Panc1 (cell line): ENCODE data around the gene SLCO4C1.

Experiments used
- CTCF ChIP-seq: fragments of 450-650 bp; IDR thresholded peaks from 2 replicates; pipeline ENCODE4 v1.5.1; 2017; ENCODE audit warnings: mild to moderate bottlenecking
- POLR2AphosphoS5 ChIP-seq: IDR thresholded peaks from 2 replicates; pipeline ENCODE4 v1.6.1; 2012; ENCODE audit warnings: mild to moderate bottlenecking, low read depth, low read length, moderate library complexity
- REST ChIP-seq, 2 experiments: IDR thresholded peaks; 2 replicates each; pipeline ENCODE4 v1.6.1; 2011 to 2012; ENCODE audit warnings: low read depth in 2 of 2, control low read depth in 1 of 2, low read length in 1 of 2, mild to moderate bottlenecking in 1 of 2, moderate library complexity in 1 of 2; ENCODE audit not compliant: insufficient read depth in 1 of 2
- SIN3A ChIP-seq: IDR thresholded peaks from 2 replicates; pipeline ENCODE4 v1.6.1; 2012; ENCODE audit warnings: low read depth, mild to moderate bottlenecking, low read length, moderate library complexity, borderline replicate concordance; ENCODE audit not compliant: insufficient read depth
- TCF7L2 ChIP-seq: IDR thresholded peaks from 2 replicates; pipeline ENCODE4 v1.6.1; 2011; ENCODE audit warnings: mild to moderate bottlenecking, low read depth, low read length, inconsistent platforms

- no peak for TF ChIP-seq TCF7L2
- TF ChIP-seq POLR2AphosphoS5: no peak
- no peak for TF ChIP-seq CTCF
- TF ChIP-seq REST (IDR thresholded peaks at IDR 0.05; ENCODE audit: insufficient read depth in 1 of 2, low read depth in 2 of 2, low read length in 1 of 2): no peak
- no peak for TF ChIP-seq SIN3A
These were observed 84.9 kb downstream of the SLCO4C1 start for GRCh38 chr5:102211165-102211564.
